Epidermal melanocyte (primary cell): ENCODE measurements around the gene HOPX.
"Not testable (repeated sequence)": the region's sequence is repeated elsewhere in the genome, so short reads cannot be mapped to it uniquely, and the experiment has no call there.

Source experiments
- DNase-seq: peaks from one replicate; pipeline ENCODE4 v3.0.0; 2011; ENCODE audit warnings: low spot score; ENCODE audit not compliant: insufficient read length

Gene HOPX

DNA sequence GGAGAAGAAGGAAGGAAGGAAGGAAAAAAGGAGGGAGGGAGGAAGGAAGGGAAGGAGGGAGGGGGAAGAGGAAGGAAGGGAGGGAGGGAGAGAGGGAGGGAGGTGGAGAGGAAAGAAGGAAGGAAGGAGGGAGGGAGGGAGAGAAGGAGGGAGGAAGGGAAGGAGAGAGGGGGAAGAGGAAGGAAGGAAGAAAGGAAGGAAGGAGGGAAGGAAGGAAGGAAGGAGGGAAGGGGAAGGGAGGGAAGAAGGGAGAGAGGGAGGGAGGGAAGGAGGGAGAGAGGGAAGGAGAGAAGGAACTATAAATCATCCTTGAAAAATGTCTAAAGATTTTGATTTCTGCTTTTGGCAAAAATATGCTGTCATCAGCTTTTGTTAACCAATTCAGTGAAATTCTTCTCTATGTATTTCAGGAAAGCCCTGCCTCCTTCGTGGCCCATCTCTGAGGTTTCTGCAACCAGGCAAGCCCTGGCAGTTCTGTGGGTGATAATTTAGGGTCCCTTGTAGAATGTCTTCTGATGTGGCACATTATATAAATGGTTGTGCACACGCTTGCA, 7.1 kb upstream of the HOPX start:
- no peak for DNase-seq

DNA sequence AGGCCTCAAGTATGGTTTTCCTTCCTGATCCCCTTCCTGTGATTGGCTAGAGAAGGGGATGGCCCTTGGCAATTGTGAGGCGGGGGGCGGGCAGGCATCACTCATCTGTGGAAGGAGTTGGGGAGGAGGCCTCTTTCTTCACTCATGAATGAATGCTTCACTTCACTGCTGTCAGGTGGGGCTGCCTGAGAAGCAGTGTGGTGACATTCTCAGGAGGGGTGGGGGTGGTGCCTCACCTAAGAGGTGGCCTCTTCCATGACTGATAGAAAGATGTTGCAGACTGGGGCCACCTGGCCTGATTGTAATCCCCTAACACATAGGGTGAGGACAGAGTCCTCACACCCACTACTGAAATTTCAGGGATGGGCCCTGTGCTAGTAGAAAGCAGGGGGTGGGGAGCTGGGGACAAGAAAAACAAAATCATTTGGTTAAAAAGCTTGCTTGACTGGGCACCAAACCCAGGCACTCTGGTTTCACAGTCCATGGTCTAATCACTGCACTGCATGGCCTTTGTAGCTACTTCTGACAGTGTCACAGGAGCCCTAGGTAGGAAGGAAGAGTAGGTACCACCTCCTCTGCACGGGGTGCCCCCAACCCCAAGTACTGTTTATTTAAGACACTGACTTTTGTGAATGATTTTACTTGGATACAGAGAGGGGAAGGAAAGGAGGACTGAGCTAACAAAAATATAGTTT, 5.6 kb upstream of the HOPX start:
- no peak for DNase-seq

DNA sequence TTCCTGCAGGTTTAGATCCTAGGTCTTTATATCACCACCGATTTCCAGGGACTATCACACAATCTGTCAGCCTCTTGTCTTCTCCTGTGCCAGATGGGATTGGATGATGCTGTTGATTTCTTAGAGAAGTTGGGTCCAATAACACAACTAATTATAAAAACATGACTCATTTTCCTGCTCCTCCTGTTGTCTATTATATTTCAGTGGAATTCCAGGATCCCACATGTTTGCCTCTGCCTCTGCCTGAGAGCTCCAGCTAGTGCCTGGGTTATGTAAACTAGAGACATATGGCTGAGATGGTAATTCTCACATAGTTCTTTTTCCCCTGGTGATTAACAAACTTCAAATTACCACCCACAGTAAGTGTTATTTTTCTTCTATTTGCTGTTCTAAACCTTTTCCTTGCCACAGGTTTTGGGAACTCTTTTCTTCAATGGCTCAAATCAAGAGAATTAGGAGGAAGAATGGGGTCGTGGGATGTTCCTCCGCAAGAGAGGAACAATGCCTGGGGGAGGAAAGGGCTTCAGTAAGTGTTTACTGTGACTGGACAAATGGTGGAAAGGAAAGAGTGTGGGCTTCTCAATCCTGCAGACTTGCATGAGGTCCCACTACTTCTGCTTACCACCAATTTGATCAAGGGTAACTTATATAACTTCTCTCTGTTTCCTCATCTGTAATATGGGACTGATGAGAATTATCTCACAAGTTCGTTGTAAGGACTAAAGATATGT, 3.4 kb upstream of the HOPX start:
- DNase-seq = no peak

DNA sequence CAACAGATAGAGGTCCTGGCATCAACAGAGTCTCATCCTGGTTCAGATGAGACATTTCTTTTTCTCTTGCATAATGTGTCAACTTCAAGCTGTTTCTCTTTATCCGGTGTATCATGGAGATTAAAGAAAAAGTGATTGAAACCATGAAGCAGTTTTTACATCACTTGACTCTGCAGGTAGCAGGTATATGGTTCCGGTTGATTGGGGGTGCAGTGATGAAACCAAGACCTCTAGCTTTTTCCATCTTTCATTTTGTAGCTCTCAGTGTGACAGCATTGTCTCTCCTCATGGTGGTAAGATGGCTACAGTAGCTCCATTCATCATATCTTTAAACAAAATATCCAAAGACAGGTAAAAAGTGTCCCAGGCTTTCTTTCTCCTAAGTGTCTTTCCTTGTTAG, 2.4 kb upstream of the HOPX start:
- DNase-seq = no peak

DNA sequence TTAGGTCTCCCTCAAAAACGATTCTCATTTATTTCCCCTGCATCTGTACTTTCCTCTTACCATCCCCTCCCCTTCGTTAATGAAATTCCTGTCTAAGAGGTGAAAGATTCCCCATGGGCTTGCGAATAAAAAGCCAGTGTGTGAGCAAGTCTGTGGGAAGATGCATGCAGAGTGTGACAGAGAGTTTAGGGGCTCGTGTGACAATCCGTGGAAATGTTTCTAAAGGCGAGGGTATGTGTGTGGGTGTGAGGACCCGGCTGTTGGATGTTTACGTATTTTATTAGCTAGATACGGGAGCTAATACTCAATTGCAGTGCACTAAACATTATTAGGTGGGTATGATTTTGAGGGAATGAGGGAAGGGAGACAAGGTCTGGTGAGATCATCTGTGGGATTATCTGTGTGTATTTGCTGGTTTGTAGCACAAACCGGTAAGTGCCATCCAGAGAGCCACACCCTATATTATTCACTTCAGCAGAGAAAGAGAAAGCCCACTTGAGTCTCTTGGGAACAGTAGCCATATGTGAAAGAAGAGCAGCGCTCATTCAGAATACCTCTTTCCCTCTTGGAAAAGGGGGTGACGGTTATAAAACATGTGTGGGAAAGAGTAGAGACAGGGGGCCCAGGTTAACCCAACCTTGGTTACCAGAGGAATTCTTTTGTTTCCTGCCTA, 893 bp upstream of the HOPX start:
- no peak for DNase-seq

DNA sequence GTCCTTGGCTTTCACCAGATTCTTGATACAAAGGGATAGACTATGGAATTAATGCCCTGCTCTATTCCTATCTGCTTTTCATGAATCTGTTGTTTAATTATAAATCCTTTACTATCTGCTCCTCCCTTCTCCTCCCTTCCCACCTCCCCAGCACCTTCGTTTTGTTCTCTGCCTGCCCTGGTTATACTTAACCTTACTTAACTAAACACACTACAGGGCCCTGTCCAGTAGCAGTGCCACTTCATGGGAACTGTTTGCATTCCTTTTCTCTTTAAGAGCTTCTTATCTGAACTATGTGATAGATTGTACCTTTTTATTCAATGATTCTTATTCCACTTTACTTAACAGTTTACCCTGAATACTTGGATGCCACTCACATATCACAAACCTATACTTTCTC, 830 bp downstream of the HOPX start:
- no peak for DNase-seq

DNA sequence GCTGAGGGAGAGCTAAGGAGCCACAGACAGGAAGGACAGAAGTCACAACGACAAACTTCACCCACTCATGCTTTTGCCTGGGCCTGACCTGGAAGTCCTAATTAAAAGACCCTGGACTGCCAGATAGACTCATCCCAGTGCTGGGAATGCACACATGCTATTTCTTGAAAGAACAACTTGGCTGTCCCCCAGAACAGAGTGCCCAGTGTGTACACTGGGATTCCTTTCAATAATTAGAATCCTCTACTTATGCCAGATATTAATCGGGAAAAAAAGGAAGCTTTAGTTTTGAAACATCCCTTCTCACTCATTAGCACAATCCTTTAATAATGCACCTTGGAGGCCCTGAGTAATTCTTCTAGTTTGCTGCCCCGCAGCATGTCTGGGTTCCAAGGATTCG, 3.4 kb downstream of the HOPX start:
- no peak for DNase-seq

DNA sequence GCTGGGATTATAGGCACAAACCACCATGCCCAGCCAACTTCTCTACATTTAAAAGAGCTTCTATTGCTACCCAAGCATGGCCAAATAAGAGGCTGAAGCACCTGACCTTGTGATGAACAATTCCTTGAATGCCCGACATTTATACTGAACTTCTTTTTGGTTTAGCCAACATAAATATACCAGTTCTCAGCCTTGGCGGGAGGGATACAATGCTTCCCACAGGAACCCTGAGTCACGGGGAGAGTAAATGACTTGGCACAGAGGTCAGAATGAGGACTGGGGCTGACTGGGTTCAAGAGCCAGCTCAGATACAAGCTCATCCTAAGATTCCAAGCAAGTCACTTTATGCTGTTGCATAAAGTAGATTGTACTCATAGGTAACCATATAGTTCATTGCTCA, 6.1 kb downstream of the HOPX start:
- DNase-seq = no peak

DNA sequence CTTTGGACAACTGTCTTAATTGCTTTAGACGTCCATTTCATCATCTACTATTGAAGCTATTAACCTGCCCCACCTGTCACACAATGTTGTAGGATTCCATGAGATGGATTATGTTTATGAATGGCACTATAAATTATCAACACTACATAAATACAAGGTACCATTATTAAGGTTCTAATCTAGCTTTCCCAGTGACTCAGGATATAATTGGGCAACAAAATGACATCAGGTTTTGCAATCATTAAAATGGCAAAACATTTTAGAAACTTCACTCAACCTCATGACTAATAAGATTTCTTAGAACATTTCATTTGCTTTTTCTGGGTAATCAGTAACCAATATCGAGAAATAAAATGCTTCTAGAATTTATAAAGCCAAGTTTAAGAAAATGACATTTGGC, 9.2 kb downstream of the HOPX start:
- no peak for DNase-seq

DNA sequence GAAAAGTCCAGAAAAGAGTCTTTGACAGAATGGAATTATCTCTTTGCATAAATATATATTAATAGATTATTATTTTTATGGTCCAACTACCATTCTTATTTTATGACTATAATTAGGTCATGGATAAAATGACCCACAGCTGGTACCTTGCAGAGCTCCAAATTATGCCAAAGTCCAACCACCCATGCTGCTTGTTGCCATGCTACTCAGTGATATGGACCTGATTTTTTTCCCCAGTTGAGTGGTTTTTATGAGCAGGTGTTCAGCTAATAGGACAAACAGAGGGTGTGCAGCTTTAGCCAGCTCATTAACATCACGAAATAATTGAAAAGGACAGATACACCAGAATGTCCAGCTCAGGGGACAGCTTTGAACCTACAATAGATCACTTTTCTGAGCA, 9.7 kb downstream of the HOPX start:
- no peak for DNase-seq

DNA sequence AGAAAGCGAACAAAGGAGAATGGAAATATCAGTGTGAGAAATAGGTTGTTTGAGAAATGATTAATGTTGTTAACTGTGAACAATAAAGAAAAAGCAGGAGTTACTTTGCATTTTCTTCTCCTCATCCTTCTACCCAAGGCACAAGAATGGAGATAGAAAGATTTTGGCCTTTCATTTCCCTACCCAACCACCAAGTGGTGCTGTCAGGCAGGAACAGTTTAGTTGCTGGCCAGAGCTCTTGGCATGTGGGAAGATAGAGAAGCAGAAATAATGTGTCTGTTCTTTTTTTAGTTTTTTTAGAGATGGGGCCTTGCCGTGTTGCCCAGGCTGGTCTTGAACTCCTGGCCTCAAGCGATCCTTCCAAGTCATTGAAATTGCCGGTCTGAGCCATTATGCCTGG, 12.8 kb downstream of the HOPX start:
- DNase-seq = no peak

DNA sequence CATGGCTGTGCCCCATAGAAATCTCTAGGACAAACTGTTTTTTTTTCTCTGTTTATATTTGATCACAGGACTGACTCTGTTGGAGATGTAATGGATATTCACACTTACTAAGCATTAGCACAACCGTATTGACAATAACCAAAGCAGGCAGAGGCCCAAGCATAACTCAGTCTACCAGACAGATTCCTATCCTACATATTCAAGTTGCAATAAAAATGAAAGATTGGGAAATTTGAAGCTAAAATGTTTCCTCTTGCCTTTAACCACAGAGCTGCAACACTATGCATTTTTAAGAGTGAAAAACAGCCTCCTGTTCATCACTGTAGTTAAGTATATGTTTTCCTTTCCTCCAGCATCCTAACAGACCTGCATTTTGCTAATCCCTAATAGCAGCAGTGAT, 13.7 kb downstream of the HOPX start:
- DNase-seq = not testable (repeated sequence)

DNA sequence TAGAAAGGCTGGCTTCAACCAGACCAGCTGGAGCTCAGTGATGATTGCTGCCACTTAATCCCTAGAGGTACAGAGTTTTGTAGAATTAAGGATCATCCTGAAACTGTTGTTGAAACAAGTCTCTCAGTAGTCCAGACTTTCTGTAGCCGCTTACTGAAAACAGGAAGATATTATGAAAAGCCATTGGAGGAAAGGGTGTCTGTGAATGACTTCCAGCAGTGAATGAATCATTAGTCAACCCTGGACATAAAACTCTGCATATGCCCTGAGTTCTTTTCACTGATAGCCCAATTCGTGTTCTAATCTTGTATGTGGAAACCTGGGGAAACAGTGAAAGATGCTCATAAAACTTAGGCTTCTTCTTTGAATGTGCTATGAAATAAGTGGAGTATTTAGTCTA, 14.8 kb downstream of the HOPX start:
- DNase-seq = no peak

DNA sequence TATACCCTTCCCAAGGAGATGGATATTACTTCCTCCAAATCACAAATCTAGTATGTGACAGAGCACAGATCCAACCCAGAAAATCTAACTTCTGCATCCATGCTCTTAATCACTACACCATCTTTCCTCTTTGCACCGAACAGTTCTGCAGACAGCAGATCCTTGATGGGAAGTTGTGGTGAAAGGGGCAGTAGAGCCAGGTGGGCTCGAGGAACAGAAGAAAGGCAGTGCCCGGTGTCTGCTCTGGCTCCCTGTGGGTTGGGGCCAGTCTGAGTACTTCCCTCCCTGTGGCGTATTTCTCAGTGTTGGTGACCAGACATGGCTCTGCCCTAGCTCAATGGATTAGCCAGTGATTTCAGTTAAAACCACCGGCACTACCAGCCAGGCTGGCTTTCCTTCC, 15.3 kb downstream of the HOPX start:
- DNase-seq = no peak

DNA sequence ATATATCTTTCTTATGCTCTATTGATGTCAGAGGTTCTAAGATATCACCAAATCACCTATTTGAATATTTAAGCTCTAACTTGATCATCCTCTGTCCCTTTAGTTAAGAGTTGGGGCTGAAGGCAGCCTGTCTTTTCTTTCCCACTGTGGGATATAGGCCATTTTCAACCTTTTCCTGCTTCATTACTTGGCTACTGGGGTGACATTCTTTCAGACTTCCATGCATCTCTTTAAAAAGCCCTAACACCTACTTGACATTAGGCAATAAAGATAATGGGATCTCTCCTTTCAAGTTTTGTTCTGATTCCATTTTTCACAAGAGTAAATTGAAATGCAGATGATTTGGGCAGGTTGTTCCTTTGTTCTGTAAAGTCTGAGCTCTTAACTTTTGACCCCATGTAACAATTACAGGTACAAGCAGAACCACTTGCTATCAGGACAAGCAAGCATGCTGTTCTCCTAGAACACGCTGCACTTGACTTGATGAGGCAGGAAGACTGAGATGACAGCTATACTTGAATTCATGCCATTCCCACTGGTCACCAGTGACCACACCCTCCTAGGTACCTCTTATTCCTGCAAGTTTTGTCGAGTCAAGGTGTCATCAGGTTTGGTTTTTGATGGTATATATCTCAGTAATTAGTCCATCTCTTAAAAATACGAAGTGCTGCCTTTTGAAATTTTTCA, 18.2 kb downstream of the HOPX start:
- no peak for DNase-seq

DNA sequence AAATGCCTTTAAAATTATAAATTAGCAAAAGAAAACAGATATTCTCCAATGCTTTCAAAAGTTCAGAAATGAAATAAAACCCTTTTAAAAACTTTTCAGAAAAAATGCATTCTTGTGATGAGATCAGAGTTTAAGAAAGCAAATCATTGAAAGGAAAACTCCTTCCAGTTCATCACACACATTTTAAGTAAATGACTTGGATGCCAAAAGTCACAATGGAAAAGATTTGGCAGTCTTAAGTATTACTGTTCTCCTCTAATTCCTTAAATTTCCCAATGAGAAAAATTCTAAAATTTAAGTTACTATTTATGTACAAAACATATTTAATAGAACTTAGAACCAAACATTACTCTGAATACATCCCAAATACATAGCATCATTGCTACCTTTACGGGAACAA, 21.1 kb downstream of the HOPX start:
- DNase-seq = no peak

DNA sequence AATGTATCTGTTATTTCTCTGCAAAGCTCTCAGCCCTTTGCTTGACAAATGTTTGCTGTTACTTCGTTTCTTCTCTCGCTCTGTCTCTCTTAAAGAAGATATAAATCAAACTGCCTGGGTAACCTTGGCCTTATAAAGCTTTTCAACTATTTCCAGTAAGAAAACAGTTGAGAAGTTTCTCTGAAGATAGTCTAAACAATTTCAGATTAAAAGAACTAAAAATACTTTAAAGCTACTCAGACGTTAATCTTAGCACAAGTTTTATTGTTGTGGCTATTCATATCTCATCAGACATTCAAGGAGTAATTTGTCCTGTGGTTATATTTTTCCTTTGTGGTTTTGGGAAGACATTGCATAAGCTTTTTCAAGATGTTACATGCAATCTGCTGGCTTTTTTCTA, 22.6 kb downstream of the HOPX start:
- no peak for DNase-seq

DNA sequence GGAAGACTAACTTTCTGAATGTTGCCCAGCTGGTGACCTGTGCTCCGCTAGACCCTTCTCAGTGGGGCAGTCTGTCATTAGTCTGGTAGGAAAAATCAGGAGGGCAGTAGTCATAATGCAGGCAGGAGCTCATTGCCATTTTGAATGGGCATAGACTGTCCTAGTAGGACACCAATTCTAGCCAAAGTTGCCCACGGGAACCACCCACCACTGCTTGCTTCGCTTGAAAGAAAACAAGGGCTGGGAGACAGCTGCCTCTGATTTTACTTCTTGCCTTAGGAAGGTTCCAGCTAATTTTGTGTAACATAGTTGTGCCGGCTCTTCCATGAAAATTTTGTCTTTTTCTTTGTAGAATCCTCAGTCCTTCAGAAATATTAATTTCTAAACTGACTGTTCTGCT, 23.3 kb downstream of the HOPX start:
- no peak for DNase-seq

DNA sequence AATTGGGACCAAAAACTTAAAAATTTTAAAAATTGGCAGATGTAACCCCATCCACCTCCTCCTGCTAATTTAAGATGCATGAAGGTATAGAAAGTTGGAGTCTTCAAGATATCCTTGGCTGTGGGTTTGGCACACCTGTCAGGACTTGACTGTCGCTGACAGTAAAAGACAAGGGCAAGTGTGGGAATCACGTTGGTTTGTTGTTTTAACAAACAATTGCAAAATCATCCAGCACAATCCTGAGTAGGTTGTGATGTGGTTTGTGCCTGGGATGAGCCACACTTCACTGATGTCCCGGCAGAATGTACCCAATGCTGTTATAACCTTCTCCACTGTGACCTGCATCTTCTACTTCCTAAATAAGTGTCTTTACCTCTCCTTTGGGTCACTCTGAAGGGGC, 24.0 kb downstream of the HOPX start:
- no peak for DNase-seq

DNA sequence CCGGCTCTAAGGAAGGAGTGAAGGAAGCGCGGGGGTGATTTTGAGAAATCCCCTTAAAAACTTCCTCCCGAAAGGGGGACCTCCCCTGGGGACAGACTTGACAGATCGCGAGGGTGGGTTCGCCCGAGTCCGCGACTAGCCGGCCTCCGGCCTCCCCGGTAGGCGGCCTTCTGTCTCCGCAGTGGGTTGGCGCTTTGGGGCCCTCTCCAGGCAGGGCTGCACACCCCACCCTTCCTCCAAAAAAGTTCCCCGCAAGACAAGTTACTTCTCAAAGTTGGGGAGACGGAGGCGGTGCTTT, 24.8 kb downstream of the HOPX start:
- DNase-seq = no peak

DNA sequence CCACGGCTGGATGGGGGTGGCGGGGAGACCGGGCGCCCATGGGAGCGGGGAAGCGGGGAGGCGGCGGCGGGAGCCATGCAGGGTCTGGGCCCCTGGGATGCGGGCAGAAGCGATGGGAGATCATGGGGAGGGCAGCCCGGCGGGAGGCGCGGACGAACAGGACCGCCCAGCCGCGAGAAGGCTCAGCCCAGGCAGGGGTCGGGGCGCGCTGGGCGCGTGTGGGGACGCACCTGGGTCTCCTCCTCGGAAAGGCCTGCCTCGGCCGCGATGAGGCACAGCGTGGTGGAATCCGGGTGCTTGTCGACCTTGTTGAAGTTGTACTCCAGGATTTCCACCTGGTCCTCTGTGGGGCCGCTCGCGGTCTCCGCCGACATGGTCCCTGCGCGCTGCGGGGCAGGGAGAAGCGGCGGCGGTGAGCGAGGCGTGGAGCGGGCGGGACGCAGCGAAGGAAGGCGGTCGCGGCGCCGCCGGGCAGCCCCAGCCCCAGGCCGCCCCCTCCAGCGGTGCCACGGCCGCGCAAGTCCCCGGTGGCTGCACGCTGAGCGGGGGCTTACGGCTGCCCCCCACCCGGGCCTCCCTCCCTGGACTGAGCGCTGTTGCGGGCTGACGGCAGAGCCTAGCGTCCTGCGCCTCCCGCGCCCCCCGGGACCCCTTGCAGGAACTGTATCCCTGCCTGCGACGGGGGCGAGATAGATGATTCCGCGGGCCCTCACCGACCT, 25.3 kb downstream of the HOPX start:
- DNase-seq = no peak
